ENCODE data around the gene CARD11. TPM values are rescaled to one million over a fixed set of nuclear protein-coding genes. Genes with fewer than 3 reads are reported as not detected.
A peak's percentile ranks its signal among the peaks of the same experiment; 100 is the strongest.

CARD11 gene
- total and polyA plus RNA-seq, 2 of the 13 experiments (the other 11 are each of a cell fraction or from before 2014, with no cell fraction given): 0.04 TPM; not detected in 1

DNA sequence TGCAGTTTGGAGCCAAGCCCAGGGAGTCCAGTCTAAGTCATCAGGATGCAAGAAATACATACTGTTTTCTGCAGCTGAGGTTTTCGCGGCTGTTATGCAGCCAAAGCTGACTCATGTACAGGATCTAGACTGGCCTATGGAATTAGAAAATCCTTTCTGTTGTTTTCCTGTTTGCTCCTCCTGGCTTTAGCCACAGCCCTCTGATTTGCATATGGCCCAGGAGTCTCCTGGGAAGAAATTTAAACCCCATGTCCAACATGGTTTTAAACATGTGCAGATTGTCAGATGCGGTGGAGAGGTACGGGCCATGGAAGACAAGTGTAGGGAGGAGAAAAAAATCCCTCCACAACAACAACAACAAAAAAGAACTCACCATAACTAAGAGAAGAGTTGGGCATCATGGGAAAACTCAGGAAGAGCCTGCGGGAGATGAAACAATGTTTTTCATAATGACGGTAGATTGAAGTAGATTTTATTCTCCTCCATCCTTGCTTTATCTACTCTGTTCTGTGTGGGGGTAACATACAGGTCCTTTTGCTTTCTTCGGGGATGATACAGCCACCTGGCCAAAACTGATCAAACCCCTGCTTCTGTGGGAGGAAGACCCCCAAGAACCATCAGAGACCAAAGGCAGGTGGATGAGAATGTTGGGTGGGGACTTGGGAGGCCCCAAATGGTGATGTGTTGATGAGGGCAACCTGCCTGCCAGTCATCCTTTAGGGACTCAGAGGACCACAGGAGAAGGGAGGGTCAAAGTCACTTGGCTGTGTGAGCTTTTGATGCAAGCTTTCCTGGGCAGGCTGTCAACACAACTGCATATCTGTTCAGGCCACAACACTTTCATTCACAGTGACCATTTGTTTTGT, 169.7 kb downstream of the CARD11 start:
- ATAC-seq (no peak), FAIRE-seq (no peak), DNase-seq (ENCODE audit: low spot score) (no peak)
- peaks cover 15% of the 10 kb centered on the region for H3K4me1 ChIP-seq (ENCODE audit: insufficient read depth, low read length)
- no peaks in the 10 kb centered on the region for H3K36me3 ChIP-seq (replicated peaks in 1 of 2; ENCODE audit: control insufficient read depth in 1 of 2, insufficient read depth in 2 of 2, low read length in 2 of 2)
- H3K4me3 ChIP-seq (replicated peaks in 1 of 3; ENCODE audit: insufficient read depth in 1 of 3, low read depth in 2 of 3, low read length in 3 of 3): no peak overlapping the region
- intact Hi-C loops (cut with micrococcal nuclease; ENCODE audit: unreplicated experiment): no loop called here
- H3K4me2 ChIP-seq (ENCODE audit: low read depth, low read length): no peak overlapping the region
- POLR2A ChIA-PET: no interaction called here
- no peak overlapping the region for H2AFZ ChIP-seq (ENCODE audit: low read length)
- H3K27ac ChIP-seq (ENCODE audit: extremely low read length, insufficient read depth, low read length): no peak overlapping the region
- CTCF ChIA-PET (ENCODE audit: low intra/inter-chr PET ratio, low total read pairs): no interaction called here
- in situ Hi-C loops (cut with HindIII; ENCODE audit: extremely low pct_ligation_motif_present, low pct_unique_long_range_greater_than_20kb): no loop called here
- no peaks in the 10 kb centered on the region for H3K79me2 ChIP-seq (ENCODE audit: insufficient read depth, low read length)
- H3K27me3 ChIP-seq (ENCODE audit: control insufficient read depth in 1 of 2, insufficient read depth in 2 of 2, low read length in 2 of 2): peaks cover 1 to 10% of the 10 kb centered on the region in 2 experiments; a peak in 4 of 5 replicates
- no peaks in the 10 kb centered on the region for H4K20me1 ChIP-seq (ENCODE audit: insufficient read depth, low read length)
- H3K9ac ChIP-seq (ENCODE audit: insufficient read depth, low read depth, low read length): no peak overlapping the region
- 16% methylated on average over 7 of the region's 7 CpGs for WGBS (ENCODE audit: low lambda C conversion rate)
- BruUV-seq (replicated peaks): no TSS peak
- no peaks in the 10 kb centered on the region for H3K9me3 ChIP-seq (ENCODE audit: low read length)
- TF ChIP-seq, protein P1, sequence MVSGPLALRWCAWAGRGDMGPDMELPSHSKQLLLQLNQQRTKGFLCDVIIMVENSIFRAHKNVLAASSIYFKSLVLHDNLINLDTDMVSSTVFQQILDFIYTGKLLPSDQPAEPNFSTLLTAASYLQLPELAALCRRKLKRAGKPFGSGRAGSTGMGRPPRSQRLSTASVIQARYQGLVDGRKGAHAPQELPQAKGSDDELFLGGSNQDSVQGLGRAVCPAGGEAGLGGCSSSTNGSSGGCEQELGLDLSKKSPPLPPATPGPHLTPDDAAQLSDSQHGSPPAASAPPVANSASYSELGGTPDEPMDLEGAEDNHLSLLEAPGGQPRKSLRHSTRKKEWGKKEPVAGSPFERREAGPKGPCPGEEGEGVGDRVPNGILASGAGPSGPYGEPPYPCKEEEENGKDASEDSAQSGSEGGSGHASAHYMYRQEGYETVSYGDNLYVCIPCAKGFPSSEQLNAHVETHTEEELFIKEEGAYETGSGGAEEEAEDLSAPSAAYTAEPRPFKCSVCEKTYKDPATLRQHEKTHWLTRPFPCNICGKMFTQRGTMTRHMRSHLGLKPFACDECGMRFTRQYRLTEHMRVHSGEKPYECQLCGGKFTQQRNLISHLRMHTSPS (CRISPR knock-in tag; IDR thresholded peaks at IDR 0.05; ENCODE audit: low read depth): no peak
- TF ChIP-seq ZNF577 (CRISPR knock-in tag; IDR thresholded peaks at IDR 0.05; ENCODE audit: borderline replicate concordance, low read depth) (no peak), POLR2AphosphoS5 (IDR thresholded peaks at IDR 0.05; ENCODE audit: low read depth, low read length) (peak; percentile 47; the same call in 1 of the 2 replicates), ZFP1 (CRISPR knock-in tag; IDR thresholded peaks at IDR 0.05) (no peak), ZNF121 (CRISPR knock-in tag; IDR thresholded peaks at IDR 0.05) (no peak), EEA1 (CRISPR knock-in tag; IDR thresholded peaks at IDR 0.05; ENCODE audit: borderline replicate concordance) (no peak), MTF2 (CRISPR knock-in tag; IDR thresholded peaks at IDR 0.05; ENCODE audit: borderline replicate concordance) (no peak), POLR2G (IDR thresholded peaks at IDR 0.05; ENCODE audit: low read depth, low read length) (0 out of 2 replicates have a peak, but pooled peaks have one; percentile 22)
- TF ChIP-seq, protein P2, sequence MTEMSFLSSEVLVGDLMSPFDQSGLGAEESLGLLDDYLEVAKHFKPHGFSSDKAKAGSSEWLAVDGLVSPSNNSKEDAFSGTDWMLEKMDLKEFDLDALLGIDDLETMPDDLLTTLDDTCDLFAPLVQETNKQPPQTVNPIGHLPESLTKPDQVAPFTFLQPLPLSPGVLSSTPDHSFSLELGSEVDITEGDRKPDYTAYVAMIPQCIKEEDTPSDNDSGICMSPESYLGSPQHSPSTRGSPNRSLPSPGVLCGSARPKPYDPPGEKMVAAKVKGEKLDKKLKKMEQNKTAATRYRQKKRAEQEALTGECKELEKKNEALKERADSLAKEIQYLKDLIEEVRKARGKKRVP (CRISPR knock-in tag; IDR thresholded peaks at IDR 0.05): no peak
- TF ChIP-seq, protein P3, sequence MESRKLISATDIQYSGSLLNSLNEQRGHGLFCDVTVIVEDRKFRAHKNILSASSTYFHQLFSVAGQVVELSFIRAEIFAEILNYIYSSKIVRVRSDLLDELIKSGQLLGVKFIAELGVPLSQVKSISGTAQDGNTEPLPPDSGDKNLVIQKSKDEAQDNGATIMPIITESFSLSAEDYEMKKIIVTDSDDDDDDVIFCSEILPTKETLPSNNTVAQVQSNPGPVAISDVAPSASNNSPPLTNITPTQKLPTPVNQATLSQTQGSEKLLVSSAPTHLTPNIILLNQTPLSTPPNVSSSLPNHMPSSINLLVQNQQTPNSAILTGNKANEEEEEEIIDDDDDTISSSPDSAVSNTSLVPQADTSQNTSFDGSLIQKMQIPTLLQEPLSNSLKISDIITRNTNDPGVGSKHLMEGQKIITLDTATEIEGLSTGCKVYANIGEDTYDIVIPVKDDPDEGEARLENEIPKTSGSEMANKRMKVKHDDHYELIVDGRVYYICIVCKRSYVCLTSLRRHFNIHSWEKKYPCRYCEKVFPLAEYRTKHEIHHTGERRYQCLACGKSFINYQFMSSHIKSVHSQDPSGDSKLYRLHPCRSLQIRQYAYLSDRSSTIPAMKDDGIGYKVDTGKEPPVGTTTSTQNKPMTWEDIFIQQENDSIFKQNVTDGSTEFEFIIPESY (CRISPR knock-in tag; IDR thresholded peaks at IDR 0.05): no peak
- TF ChIP-seq, protein P4, sequence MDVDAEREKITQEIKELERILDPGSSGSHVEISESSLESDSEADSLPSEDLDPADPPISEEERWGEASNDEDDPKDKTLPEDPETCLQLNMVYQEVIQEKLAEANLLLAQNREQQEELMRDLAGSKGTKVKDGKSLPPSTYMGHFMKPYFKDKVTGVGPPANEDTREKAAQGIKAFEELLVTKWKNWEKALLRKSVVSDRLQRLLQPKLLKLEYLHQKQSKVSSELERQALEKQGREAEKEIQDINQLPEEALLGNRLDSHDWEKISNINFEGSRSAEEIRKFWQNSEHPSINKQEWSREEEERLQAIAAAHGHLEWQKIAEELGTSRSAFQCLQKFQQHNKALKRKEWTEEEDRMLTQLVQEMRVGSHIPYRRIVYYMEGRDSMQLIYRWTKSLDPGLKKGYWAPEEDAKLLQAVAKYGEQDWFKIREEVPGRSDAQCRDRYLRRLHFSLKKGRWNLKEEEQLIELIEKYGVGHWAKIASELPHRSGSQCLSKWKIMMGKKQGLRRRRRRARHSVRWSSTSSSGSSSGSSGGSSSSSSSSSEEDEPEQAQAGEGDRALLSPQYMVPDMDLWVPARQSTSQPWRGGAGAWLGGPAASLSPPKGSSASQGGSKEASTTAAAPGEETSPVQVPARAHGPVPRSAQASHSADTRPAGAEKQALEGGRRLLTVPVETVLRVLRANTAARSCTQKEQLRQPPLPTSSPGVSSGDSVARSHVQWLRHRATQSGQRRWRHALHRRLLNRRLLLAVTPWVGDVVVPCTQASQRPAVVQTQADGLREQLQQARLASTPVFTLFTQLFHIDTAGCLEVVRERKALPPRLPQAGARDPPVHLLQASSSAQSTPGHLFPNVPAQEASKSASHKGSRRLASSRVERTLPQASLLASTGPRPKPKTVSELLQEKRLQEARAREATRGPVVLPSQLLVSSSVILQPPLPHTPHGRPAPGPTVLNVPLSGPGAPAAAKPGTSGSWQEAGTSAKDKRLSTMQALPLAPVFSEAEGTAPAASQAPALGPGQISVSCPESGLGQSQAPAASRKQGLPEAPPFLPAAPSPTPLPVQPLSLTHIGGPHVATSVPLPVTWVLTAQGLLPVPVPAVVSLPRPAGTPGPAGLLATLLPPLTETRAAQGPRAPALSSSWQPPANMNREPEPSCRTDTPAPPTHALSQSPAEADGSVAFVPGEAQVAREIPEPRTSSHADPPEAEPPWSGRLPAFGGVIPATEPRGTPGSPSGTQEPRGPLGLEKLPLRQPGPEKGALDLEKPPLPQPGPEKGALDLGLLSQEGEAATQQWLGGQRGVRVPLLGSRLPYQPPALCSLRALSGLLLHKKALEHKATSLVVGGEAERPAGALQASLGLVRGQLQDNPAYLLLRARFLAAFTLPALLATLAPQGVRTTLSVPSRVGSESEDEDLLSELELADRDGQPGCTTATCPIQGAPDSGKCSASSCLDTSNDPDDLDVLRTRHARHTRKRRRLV (CRISPR knock-in tag; IDR thresholded peaks at IDR 0.05): peak; percentile 99
- TF ChIP-seq, protein P5, sequence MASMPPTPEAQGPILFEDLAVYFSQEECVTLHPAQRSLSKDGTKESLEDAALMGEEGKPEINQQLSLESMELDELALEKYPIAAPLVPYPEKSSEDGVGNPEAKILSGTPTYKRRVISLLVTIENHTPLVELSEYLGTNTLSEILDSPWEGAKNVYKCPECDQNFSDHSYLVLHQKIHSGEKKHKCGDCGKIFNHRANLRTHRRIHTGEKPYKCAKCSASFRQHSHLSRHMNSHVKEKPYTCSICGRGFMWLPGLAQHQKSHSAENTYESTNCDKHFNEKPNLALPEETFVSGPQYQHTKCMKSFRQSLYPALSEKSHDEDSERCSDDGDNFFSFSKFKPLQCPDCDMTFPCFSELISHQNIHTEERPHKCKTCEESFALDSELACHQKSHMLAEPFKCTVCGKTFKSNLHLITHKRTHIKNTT (CRISPR knock-in tag; IDR thresholded peaks at IDR 0.05): no peak
